Epithelial cell of esophagus (primary cell): ENCODE results near the gene CKS2.

Experiments used
- DNase-seq: peaks from one replicate; pipeline ENCODE4 v3.0.0; 2010; ENCODE audit warnings: low read depth
- H3K4me3 ChIP-seq: 2 replicates; pipeline ENCODE4 v1.5.1; 2011; ENCODE audit warnings: mild to moderate bottlenecking, low read length, control low read depth
- CTCF ChIP-seq: IDR thresholded peaks from 2 replicates; pipeline ENCODE4 v1.5.1; 2011; ENCODE audit warnings: low read depth, mild to moderate bottlenecking, low read length, control low read depth, inconsistent platforms; ENCODE audit not compliant: insufficient read depth; ENCODE audit errors: missing control alignments

CKS2 gene

DNA sequence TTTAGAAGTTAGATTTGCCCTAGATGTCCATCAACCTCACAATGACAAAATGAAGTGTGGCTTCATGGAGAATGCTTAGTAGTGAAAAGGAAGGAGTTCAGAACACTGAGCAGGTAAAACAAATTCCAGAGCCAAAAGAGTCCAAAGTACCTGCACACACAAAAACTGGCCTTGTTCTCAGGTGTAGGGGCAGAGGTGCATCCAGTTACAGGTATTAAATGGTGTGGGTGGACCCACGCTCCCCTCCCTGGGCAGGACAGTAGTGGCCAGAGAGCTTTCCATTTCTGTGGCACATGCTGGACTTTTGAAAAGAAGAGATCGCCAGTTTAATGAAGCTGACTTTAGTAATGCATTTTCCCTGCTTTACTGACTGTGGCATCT, 54.5 kb downstream of the CKS2 start:
- DNase-seq: no peak
- H3K4me3 ChIP-seq: no peak overlapping the region
- no peak for TF ChIP-seq CTCF
